ENCODE measurements around the gene CCDC102A.

DNA sequence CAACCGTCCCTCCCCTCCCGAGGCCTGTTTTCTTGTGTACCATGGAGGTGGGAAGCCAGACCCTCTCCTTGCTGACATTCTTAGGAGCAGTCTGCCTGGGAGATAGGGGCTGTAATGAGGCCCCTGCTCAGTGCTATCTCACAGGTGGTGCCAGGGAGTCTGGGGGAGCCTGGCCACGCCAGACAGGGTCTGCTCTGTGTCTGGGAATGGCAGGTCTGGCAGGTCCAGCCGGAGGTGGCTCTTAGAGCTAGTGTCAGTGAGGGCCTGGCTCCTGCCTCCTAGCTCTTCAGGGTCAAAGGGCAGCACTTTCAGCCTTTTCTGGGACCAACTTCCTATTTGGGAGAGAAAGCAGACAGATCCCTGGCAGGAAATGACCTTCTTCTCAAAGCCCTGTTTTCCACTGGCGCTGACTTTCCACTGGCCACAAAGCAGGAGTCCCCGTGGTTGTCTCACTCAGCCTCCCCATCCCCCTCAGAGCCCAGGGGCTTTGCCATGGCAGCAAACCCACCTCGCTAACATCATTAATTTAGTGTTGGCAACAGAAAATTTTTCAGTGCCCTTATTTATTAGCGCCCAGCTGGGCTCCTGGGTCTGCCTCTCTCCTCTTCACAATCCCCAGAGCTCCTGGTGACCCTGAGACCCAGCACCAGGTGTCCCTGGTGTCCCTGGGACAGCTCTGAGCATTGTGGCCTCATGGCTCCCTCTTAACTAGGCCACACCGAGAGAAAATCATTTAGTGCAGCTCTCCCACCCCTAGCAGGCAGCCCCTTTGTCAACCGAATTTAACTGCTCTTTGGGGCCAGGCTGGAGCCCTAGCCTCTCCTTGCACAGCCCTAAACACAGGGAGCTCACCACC is 26.1 kb downstream of the CCDC102A start:
- TF ChIP-seq EP300 (IDR thresholded peaks at IDR 0.05) (no peak), POLR2A (IDR thresholded peaks at IDR 0.05) (no peak)
